ENCODE measurements around the gene NUDT4. TPM values are rescaled to one million over a fixed set of nuclear protein-coding genes. Genes with fewer than 3 reads are reported as not detected.
A peak's percentile ranks its signal among the peaks of the same experiment; 100 is the strongest.

NUDT4 gene
- total RNA-seq, 2 experiments from 2014 or later: 56.3 to 61.0 TPM

GRCh38 chr12:93438266-93439050 lies 60.7 kb downstream of the NUDT4 start:
- CTCF ChIA-PET: interaction anchor here (0.6 to 4.2 kb wide), 8 partner anchors 10 to 663 kb away, joined by 3 to 24 read pairs (median 3); no protein-coding TSS in a partner anchor
- Mint-ChIP-seq H3K27me3 (ENCODE audit: low read depth) (no peaks in the 10 kb centered on the region), H3K4me3 (peak overlapping the region; percentile 53), H3K9me3 (ENCODE audit: insufficient read depth) (no peaks in the 10 kb centered on the region), H3K4me1 (ENCODE audit: low read depth) (peaks cover 72% of the 10 kb centered on the region), H3K36me3 (ENCODE audit: low read depth) (peaks cover 15% of the 10 kb centered on the region), H3K27ac (peak overlapping the region; percentile 16)
- POLR2A ChIA-PET: interaction anchor here (0.6 to 1.2 kb wide), 3 partner anchors 24 to 1465 kb away, joined by 3 to 4 read pairs (median 3); no protein-coding TSS in a partner anchor
- DNase-seq (peak; percentile 26), ATAC-seq (no peak)

- H3K27me3 Mint-ChIP-seq (ENCODE audit: low read depth): no peaks in the 10 kb centered on the region
- ATAC-seq (no peak), DNase-seq (no peak)
- ChIA-PET CTCF (interaction anchor here (0.6 to 2.8 kb wide), 3 partner anchors 21 to 58 kb away, joined by 3 to 23 read pairs (median 4); partner anchors contain the start of gene MRPL42), POLR2A (interaction anchor here (0.7 to 3.2 kb wide), 8 partner anchors 9 to 661 kb away, joined by 3 to 17 read pairs (median 6); partner anchors contain the start of genes EEA1 and MRPL42)
- H3K27ac Mint-ChIP-seq: peak overlapping the region; percentile 94
- no peaks in the 10 kb centered on the region for H3K9me3 Mint-ChIP-seq (ENCODE audit: insufficient read depth)
- peaks cover 15% of the 10 kb centered on the region for H3K36me3 Mint-ChIP-seq (ENCODE audit: low read depth)
- peak overlapping the region; percentile 89 for H3K4me3 Mint-ChIP-seq
- H3K4me1 Mint-ChIP-seq (ENCODE audit: low read depth): peaks cover 64% of the 10 kb centered on the region
These were observed 62.5 kb downstream of the NUDT4 start for GRCh38 chr12:93440043-93440835.

GRCh38 chr12:93441081-93441616 lies 63.4 kb downstream of the NUDT4 start:
- Mint-ChIP-seq H3K9me3 (ENCODE audit: insufficient read depth) (no peaks in the 10 kb centered on the region), H3K27ac (peak overlapping the region; percentile 94), H3K36me3 (ENCODE audit: low read depth) (peaks cover 14% of the 10 kb centered on the region), H3K27me3 (ENCODE audit: low read depth) (no peaks in the 10 kb centered on the region), H3K4me3 (peak overlapping the region; percentile 89), H3K4me1 (ENCODE audit: low read depth) (peaks cover 55% of the 10 kb centered on the region)
- ATAC-seq (peak; percentile 22), DNase-seq (peak; percentile 58)
- CTCF ChIA-PET: interaction anchor here (0.6 to 2.4 kb wide), 3 partner anchors 21 to 58 kb away, joined by 3 to 11 read pairs (median 4); partner anchors contain the start of gene MRPL42
- POLR2A ChIA-PET: interaction anchor here (0.7 to 3.2 kb wide), 12 partner anchors 10 to 1879 kb away, joined by 3 to 17 read pairs (median 6); partner anchors contain the start of genes CRADD, EEA1 and MRPL42

GRCh38 chr12:93441617-93442410 lies 64.1 kb downstream of the NUDT4 start, which contains the start of gene UBE2N:
Gene UBE2N, minus strand, starts transcription at chr12:93441947. Its CDS starts 63 bp downstream, at chr12:93441884.
- Mint-ChIP-seq H3K36me3 (ENCODE audit: low read depth) (peaks cover 7% of the 10 kb centered on the region), H3K4me1 (ENCODE audit: low read depth) (peaks cover 48% of the 10 kb centered on the region), H3K9me3 (ENCODE audit: insufficient read depth) (no peaks in the 10 kb centered on the region), H3K27me3 (ENCODE audit: low read depth) (no peaks in the 10 kb centered on the region), H3K27ac (peak within 1 kb of the TSS; percentile 99), H3K4me3 (peak within 1 kb of the TSS; percentile 91)
- ChIA-PET POLR2A (interaction anchor here (0.7 to 3.2 kb wide), 12 partner anchors 10 to 1879 kb away, joined by 3 to 17 read pairs (median 5); partner anchors contain the start of genes CRADD and MRPL42), CTCF (interaction anchor here (1.4 to 2.4 kb wide), 2 partner anchors 22 to 660 kb away, joined by 5 to 11 read pairs; no protein-coding TSS in a partner anchor)
- DNase-seq (peak; percentile 96), ATAC-seq (peak; percentile 86)

- ATAC-seq: no peak
- H3K27me3 Mint-ChIP-seq (ENCODE audit: low read depth): no peaks in the 10 kb centered on the region
- H3K36me3 Mint-ChIP-seq (ENCODE audit: low read depth): peaks cover 7% of the 10 kb centered on the region
- ChIA-PET CTCF (interaction anchor here (1.1 to 2.4 kb wide), 3 partner anchors 23 to 660 kb away, joined by 3 to 11 read pairs (median 5); no protein-coding TSS in a partner anchor), POLR2A (interaction anchor here (1.0 to 3.2 kb wide), 9 partner anchors 11 to 659 kb away, joined by 3 to 17 read pairs (median 6); partner anchors contain the start of genes CRADD and MRPL42)
- peak overlapping the region; percentile 91 for H3K4me3 Mint-ChIP-seq
- peak overlapping the region; percentile 99 for H3K27ac Mint-ChIP-seq
- no peak for DNase-seq
- no peaks in the 10 kb centered on the region for H3K9me3 Mint-ChIP-seq (ENCODE audit: insufficient read depth)
- peaks cover 45% of the 10 kb centered on the region for H3K4me1 Mint-ChIP-seq (ENCODE audit: low read depth)
These were observed 65.0 kb downstream of the NUDT4 start for GRCh38 chr12:93442411-93443340.

- H3K4me3 Mint-ChIP-seq: no peak overlapping the region
- peaks cover 5% of the 10 kb centered on the region for H3K36me3 Mint-ChIP-seq (ENCODE audit: low read depth)
- ChIA-PET POLR2A (interaction anchor here (1.2 to 3.2 kb wide), 2 partner anchors 22 to 24 kb away, joined by 3 to 17 read pairs; partner anchors contain the start of gene MRPL42), CTCF (interaction anchor here (0.7 to 2.4 kb wide), 2 partner anchors 24 kb away, joined by 3 to 11 read pairs; no protein-coding TSS in a partner anchor)
- ATAC-seq (no peak), DNase-seq (no peak)
- peaks cover 40% of the 10 kb centered on the region for H3K4me1 Mint-ChIP-seq (ENCODE audit: low read depth)
- H3K27me3 Mint-ChIP-seq (ENCODE audit: low read depth): no peaks in the 10 kb centered on the region
- H3K9me3 Mint-ChIP-seq (ENCODE audit: insufficient read depth): no peaks in the 10 kb centered on the region
- no peak overlapping the region for H3K27ac Mint-ChIP-seq
These were observed 65.9 kb downstream of the NUDT4 start for GRCh38 chr12:93443576-93443975.

- H3K9me3 Mint-ChIP-seq (ENCODE audit: insufficient read depth): no peaks in the 10 kb centered on the region
- no peaks in the 10 kb centered on the region for H3K36me3 Mint-ChIP-seq (ENCODE audit: low read depth)
- peaks cover 23% of the 10 kb centered on the region for H3K4me1 Mint-ChIP-seq (ENCODE audit: low read depth)
- H3K27ac Mint-ChIP-seq: no peak overlapping the region
- ATAC-seq (peak; percentile 34), DNase-seq (no peak)
- ChIA-PET POLR2A (no interaction called here), CTCF (no interaction called here)
- peaks cover 3% of the 10 kb centered on the region for H3K27me3 Mint-ChIP-seq (ENCODE audit: low read depth)
- no peak overlapping the region for H3K4me3 Mint-ChIP-seq
These were observed 70.0 kb downstream of the NUDT4 start for GRCh38 chr12:93447555-93448290.

GRCh38 chr12:93448796-93449195 lies 71.1 kb downstream of the NUDT4 start:
- peaks cover 16% of the 10 kb centered on the region for H3K4me1 Mint-ChIP-seq (ENCODE audit: low read depth)
- ATAC-seq: no peak
- CTCF ChIA-PET: no interaction called here

GRCh38 chr12:93449277-93449676 lies 71.6 kb downstream of the NUDT4 start:
- POLR2A ChIA-PET: no interaction called here
- H3K9me3 Mint-ChIP-seq (ENCODE audit: insufficient read depth): no peaks in the 10 kb centered on the region
- ATAC-seq: no peak
- no peaks in the 10 kb centered on the region for H3K36me3 Mint-ChIP-seq (ENCODE audit: low read depth)
- DNase-seq: no peak
- CTCF ChIA-PET: no interaction called here
- H3K27ac Mint-ChIP-seq: no peak overlapping the region
- H3K4me1 Mint-ChIP-seq (ENCODE audit: low read depth): peaks cover 16% of the 10 kb centered on the region
- no peak overlapping the region for H3K4me3 Mint-ChIP-seq
- peaks cover 7% of the 10 kb centered on the region for H3K27me3 Mint-ChIP-seq (ENCODE audit: low read depth)

More at GRCh38 chr12:93448796-93449195, 71.1 kb downstream of the NUDT4 start:
- H3K36me3 Mint-ChIP-seq (ENCODE audit: low read depth): no peaks in the 10 kb centered on the region
- H3K4me3 Mint-ChIP-seq: no peak overlapping the region
- H3K9me3 Mint-ChIP-seq (ENCODE audit: insufficient read depth): no peaks in the 10 kb centered on the region
- no peak for DNase-seq
- H3K27ac Mint-ChIP-seq: no peak overlapping the region
- peaks cover 3% of the 10 kb centered on the region for H3K27me3 Mint-ChIP-seq (ENCODE audit: low read depth)
- POLR2A ChIA-PET: no interaction called here

All from activated CD8-positive, alpha-beta T cell treated with anti-CD3 and anti-CD28 coated beads, Interleukin-2, amount 10 ng/mL, durations not matched to agents 7 days and 5 days (primary cell).